HepG2 (cell line): Measurements from ENCODE around the gene PTAFR. TPM values are rescaled to one million over a fixed set of nuclear protein-coding genes. Genes with fewer than 3 reads are reported as not detected.
"Not testable (repeated sequence)": the region's sequence is repeated elsewhere in the genome, so short reads cannot be mapped to it uniquely, and the experiment has no call there.

ENCODE experiments used
- ATAC-seq: fragments of 200-7000 bp; cut with Tn5 transposase; 3 replicates; pipeline ENCODE4 v1.9.1; 2020; ENCODE audit warnings: mild to moderate bottlenecking, moderate library complexity
- BruUV-seq: library from RNA; stranded (reverse); fragments of 400-500 nt; replicated peaks from 2 replicates; lab custom pipeline; 2021; lab: Mats Ljungman, UMichigan
- CTCF ChIA-PET: fragments of 300-600 bp; formaldehyde crosslinking; extraction: SDS; loops from one replicate; lab custom pipeline; 2021; ENCODE audit warnings: low total read pairs, inconsistent platforms, low intra/inter-chr PET ratio; lab: Yijun Ruan, JAX
- POLR2A ChIA-PET: fragments of 350-600 bp; sonication (Branson Sonifier 250); formaldehyde crosslinking; loops from one replicate; lab custom pipeline; 2020; ENCODE audit warnings: antibody characterized with exemption, inconsistent platforms; lab: Yijun Ruan, JAX
- DNase-seq: peaks from one replicate; pipeline ENCODE4 v3.0.0-alpha.2; 2015; ENCODE audit warnings: low spot score
- FAIRE-seq: peaks from 3 replicates; lab custom pipeline; 2011; peaks lifted over from hg19 to GRCh38; lab: Jason Lieb, UNC
- H2AFZ ChIP-seq: one replicate; pipeline ENCODE4 v1.6.1; 2011; ENCODE audit warnings: low read length, inconsistent platforms
- H3K27ac ChIP-seq: fragments of 300-600 bp; 3 replicates; pipeline ENCODE4 v1.8.0; 2011; ENCODE audit warnings: mixed run types, mild to moderate bottlenecking, mixed read lengths, low read length, inconsistent platforms; ENCODE audit not compliant: insufficient read depth; ENCODE audit errors: extremely low read length
- H3K27me3 ChIP-seq, 2 experiments: fragments of 200-600 bp in 1 of 2; 2 replicates in 1 of 2; 3 replicates in 1 of 2; pipeline versions ENCODE4 v1.6.0 to v1.8.0; 2011; ENCODE audit warnings: low read length in 2 of 2, mild to moderate bottlenecking in 2 of 2, moderate library complexity in 2 of 2, inconsistent platforms in 1 of 2; ENCODE audit not compliant: insufficient read depth in 2 of 2, control insufficient read depth in 1 of 2
- H3K36me3 ChIP-seq, 2 experiments: fragments of 200-600 bp in 1 of 2; replicated peaks in 1 of 2; 2 replicates in 1 of 2; 3 replicates in 1 of 2; pipeline versions ENCODE4 v1.5.1 to v1.8.0; 2011; ENCODE audit warnings: low read length in 2 of 2, inconsistent platforms in 1 of 2; ENCODE audit not compliant: insufficient read depth in 2 of 2, control insufficient read depth in 1 of 2
- H3K4me1 ChIP-seq: 2 replicates; pipeline ENCODE4 v1.5.1; 2012; ENCODE audit warnings: low read length, inconsistent platforms; ENCODE audit not compliant: insufficient read depth
- H3K4me2 ChIP-seq: 2 replicates; pipeline ENCODE4 v1.6.0; 2011; ENCODE audit warnings: low read depth, low read length, inconsistent platforms
- H3K4me3 ChIP-seq, 3 experiments: fragments of 200-600 bp in 1 of 3; sonication (generic), shearing (Covaris generic) in 1 of 3; replicated peaks in 1 of 3; 2 replicates each; pipeline ENCODE4 v1.5.1; 2011 to 2016; ENCODE audit warnings: low read length in 3 of 3, inconsistent platforms in 2 of 3, low read depth in 2 of 3, mild to moderate bottlenecking in 2 of 3, control low read depth in 1 of 3, mixed read lengths in 1 of 3; ENCODE audit not compliant: insufficient read depth in 1 of 3
- H3K79me2 ChIP-seq: one replicate; pipeline ENCODE4 v1.6.1; 2011; ENCODE audit warnings: low read length, inconsistent platforms; ENCODE audit not compliant: insufficient read depth
- H3K9ac ChIP-seq: 2 replicates; pipeline ENCODE4 v1.6.0; 2011; ENCODE audit warnings: mild to moderate bottlenecking, low read depth, low read length, inconsistent platforms; ENCODE audit not compliant: insufficient read depth
- H3K9me3 ChIP-seq: 2 replicates; pipeline ENCODE4 v1.5.1; 2012; ENCODE audit warnings: mild to moderate bottlenecking, low read length
- H4K20me1 ChIP-seq: 2 replicates; pipeline ENCODE4 v1.6.0; 2011; ENCODE audit warnings: inconsistent platforms, mild to moderate bottlenecking, low read length, moderate library complexity; ENCODE audit not compliant: insufficient read depth
- ZNF772 ChIP-seq: sonication (generic); formaldehyde crosslinking; IDR thresholded peaks from 2 replicates; pipeline ENCODE4 v1.5.0; 2020; ENCODE audit warnings: mild to moderate bottlenecking, missing genetic modification reagents
- WGBS: methylation state at CpG from one replicate; pipeline ENCODE4 v1.1.6; 2017; ENCODE audit warnings: low lambda C conversion rate; 5-methylcytosine and 5-hydroxymethylcytosine counted together
- in situ Hi-C: cut with HindIII; loops from 2 replicates; pipeline ENCODE4 v1.10.0; 2017; ENCODE audit warnings: low pct_unique_long_range_greater_than_20kb; ENCODE audit not compliant: extremely low pct_ligation_motif_present
- intact Hi-C: fragments of 100-400 bp; cut with micrococcal nuclease; formaldehyde crosslinking; loops from one replicate; pipeline ENCODE4 v1.10.0; 2022; ENCODE audit not compliant: unreplicated experiment
- polyA plus RNA-seq, 8 experiments: library from polyadenylated mRNA; depleted of rRNA in 3 of 8; stranded (reverse) in 7 of 8; unstranded in 1 of 8; fragments of >200 nt; fragmentation: Illumina TruSeq in 4 of 8; extraction: Trizol in 4 of 8; gene quantifications; 2 replicates each; pipeline versions ENCODE4 v1.2.1 to v1.2.3, GENCODE V29; 2011 to 2016; ENCODE audit warnings: low read depth in 4 of 8, missing spikeins in 1 of 8, mixed read lengths in 1 of 8; ENCODE audit not compliant: insufficient read depth in 1 of 8
- total RNA-seq, 5 experiments: library from RNA; depleted of rRNA; stranded (reverse); fragments of >200 nt; fragmentation: Illumina TruSeq; extraction: Trizol; gene quantifications; 2 replicates each; pipeline ENCODE4 v1.2.3, GENCODE V29; 2016; ENCODE audit warnings: low read depth in 1 of 5

Gene PTAFR
- total and polyA plus RNA-seq, 2 of the 13 experiments (the other 11 are each of a cell fraction or from before 2014, with no cell fraction given), result 0.27 to 24.0 TPM

DNA sequence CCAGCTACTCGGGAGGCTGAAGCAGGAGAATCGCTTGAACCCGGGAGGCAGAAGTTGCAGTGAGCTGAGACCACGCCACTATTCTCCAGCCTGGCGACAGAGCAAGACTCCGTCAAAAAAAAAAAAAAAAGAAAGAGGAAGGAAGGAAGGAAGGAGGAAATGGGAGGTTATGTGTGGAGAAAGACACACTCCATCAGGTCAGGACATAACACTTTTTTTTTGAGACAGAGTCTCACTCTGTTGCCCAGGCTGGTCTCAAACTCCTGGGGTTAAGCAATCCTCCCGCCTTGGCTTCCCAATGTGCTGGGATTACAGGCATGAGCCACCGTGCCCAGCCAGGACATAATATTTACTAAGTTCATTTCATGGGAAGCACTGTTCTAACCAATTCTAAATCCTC is 36.6 kb downstream of the PTAFR start:
- H3K4me2 ChIP-seq, POLR2A ChIA-PET, CTCF ChIA-PET, H4K20me1 ChIP-seq, ATAC-seq, FAIRE-seq, H3K27me3 ChIP-seq, in situ Hi-C loops, DNase-seq, H3K79me2 ChIP-seq, H2AFZ ChIP-seq, H3K9me3 ChIP-seq, H3K36me3 ChIP-seq, H3K4me3 ChIP-seq, H3K9ac ChIP-seq, intact Hi-C loops, H3K27ac ChIP-seq, BruUV-seq: not testable (repeated sequence)
- H3K4me1 ChIP-seq, result peaks cover 19% of the 10 kb centered on the region
- WGBS, result 56% methylated on average over 8 of the region's 8 CpGs

DNA sequence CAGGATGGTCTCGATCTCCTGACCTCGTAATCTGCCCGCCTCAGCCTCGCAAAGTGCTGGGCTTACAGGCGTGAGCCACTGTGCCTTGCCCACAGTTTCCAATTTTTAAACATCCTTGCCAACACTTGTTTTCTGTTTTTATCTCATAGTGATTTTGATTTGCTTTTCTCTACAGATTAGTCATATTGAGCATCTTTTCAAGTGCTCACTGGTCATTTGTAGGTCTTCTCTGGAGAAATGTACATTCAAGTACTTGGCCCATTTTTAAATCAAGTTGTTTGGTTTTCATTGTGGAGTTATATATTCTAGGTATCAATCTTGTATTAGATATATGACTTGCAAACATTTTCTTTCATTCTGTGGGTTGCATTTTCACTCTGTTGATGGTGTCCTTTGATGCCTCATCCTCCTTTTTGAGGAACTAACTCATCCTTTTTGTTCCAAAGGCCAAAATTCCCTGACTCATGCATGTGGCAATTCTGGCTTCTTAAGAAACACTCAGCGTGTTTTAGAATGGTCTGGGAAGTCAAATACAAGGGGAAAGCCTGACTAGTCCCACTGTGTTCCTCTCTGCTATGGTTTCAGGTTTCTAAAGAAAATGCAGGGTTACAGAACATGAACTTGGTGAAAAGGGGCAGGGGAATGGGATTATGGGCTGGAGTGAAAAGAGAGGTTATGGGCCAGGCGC is 37.3 kb downstream of the PTAFR start:
- H3K4me1 ChIP-seq, result peaks cover 22% of the 10 kb centered on the region
- no peaks in the 10 kb centered on the region for H4K20me1 ChIP-seq
- no peaks in the 10 kb centered on the region for H3K9me3 ChIP-seq
- no peak for FAIRE-seq
- WGBS, result 31% methylated on average over 7 of the region's 7 CpGs
- no peak overlapping the region for H3K4me3 ChIP-seq
- BruUV-seq, result no TSS peak
- no peak for ATAC-seq
- ChIA-PET POLR2A (no interaction called here), CTCF (no interaction called here)
- H3K36me3 ChIP-seq, result no peaks in the 10 kb centered on the region
- no peak for TF ChIP-seq ZNF772 (CRISPR knock-in tag)
- H3K27ac ChIP-seq, result no peak overlapping the region
- H2AFZ ChIP-seq, result no peak overlapping the region
- in situ Hi-C loops (no loop called here), intact Hi-C loops (no loop called here)
- no peaks in the 10 kb centered on the region for H3K79me2 ChIP-seq
- no peak overlapping the region for H3K4me2 ChIP-seq
- H3K9ac ChIP-seq, result no peak overlapping the region
- peaks cover 0 to 11% of the 10 kb centered on the region in 2 experiments; a peak in 3 of 5 replicates for H3K27me3 ChIP-seq
- DNase-seq, result no peak
